Astrocyte (in vitro differentiated cells and primary cell): ENCODE results near the gene SLC39A9.

Experiments used
- EZH2 ChIP-seq: IDR thresholded peaks from 2 replicates; pipeline ENCODE4 v1.6.1; 2012; ENCODE audit warnings: mild to moderate bottlenecking, low read length, inconsistent platforms; ENCODE audit not compliant: insufficient read depth
- TF ChIP-seq, protein P1 (sequence below): IDR thresholded peaks from 2 replicates; pipeline ENCODE4 v1.5.1; 2011; ENCODE audit warnings: low read depth, mild to moderate bottlenecking, inconsistent platforms, low read length, moderate library complexity; ENCODE audit not compliant: insufficient read depth

DNA sequence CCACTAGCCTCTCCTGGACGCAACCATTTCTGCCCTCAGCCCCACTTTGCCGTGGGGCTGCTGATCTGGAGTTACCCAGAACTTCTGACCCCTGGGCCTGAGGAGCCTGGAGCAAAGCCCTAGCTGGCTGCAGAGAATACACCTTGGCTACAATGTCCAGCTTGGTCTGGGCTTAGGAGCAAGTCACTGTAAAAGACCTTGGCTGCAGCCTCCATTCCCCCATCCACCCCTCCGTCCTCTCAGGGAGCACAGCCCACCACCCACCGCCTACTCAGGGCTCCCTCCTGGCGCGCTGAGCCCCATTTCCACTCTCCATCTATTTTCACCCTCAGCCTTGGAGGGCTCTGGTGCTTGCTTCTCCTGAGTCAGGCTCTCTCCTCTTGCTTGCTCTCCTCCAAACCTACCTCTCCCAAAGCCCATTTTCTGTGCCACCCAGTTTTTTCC is 43.3 kb upstream of the SLC39A9 start:
- TF ChIP-seq, protein P1, sequence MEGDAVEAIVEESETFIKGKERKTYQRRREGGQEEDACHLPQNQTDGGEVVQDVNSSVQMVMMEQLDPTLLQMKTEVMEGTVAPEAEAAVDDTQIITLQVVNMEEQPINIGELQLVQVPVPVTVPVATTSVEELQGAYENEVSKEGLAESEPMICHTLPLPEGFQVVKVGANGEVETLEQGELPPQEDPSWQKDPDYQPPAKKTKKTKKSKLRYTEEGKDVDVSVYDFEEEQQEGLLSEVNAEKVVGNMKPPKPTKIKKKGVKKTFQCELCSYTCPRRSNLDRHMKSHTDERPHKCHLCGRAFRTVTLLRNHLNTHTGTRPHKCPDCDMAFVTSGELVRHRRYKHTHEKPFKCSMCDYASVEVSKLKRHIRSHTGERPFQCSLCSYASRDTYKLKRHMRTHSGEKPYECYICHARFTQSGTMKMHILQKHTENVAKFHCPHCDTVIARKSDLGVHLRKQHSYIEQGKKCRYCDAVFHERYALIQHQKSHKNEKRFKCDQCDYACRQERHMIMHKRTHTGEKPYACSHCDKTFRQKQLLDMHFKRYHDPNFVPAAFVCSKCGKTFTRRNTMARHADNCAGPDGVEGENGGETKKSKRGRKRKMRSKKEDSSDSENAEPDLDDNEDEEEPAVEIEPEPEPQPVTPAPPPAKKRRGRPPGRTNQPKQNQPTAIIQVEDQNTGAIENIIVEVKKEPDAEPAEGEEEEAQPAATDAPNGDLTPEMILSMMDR, result no peak
- TF ChIP-seq EZH2, result no peak
